NCI-H1105 (cell line): ENCODE measurements around the gene DNAJC18.
"Not testable (repeated sequence)": the region's sequence is repeated elsewhere in the genome, so short reads cannot be mapped to it uniquely, and the experiment has no call there.

ENCODE experiments used
- DNase-seq: peaks from one replicate; lab custom pipeline; 2025; lab: John Stamatoyannopoulos, UW

Gene DNAJC18

DNA sequence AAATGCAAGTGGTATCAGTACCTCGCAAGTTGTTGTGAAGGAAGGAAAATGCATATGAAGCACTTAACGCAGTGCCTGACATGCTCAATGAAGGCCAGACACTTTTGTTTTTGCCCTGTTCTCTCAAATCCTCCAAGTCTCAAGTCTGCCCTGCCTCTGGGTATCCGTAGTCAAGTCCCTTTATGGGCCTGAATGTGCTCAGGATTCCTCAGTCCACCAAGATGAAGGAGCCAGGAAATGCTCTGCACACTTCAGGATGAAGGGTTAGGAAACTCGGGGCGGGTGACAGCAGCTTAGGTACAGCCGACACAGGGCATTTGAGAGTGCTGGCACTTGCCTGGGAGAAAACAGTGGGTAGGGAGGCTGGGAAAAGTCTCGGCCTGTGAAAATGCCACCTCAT is 21.9 kb upstream of the DNAJC18 start:
- no peak for DNase-seq

DNA sequence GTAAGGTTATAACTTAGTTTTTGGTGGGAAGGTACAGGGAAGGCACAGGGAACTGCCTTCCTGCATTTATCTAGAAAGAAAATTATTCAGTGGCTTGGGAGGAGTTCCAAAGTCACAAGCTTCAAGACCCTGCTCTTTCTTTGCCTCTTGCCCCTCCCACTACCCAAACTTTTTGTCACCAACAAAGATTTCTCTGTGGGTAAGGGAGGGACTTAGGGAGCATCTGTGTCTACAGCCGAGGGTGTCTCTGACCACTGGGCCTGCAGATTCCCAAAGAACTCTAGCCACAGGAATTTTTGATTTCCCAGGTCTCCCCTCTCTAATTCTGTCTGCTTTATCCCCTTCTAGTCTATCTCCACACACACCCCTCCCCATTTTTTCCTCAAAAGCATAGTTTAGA is 21.1 kb upstream of the DNAJC18 start:
- DNase-seq = no peak

DNA sequence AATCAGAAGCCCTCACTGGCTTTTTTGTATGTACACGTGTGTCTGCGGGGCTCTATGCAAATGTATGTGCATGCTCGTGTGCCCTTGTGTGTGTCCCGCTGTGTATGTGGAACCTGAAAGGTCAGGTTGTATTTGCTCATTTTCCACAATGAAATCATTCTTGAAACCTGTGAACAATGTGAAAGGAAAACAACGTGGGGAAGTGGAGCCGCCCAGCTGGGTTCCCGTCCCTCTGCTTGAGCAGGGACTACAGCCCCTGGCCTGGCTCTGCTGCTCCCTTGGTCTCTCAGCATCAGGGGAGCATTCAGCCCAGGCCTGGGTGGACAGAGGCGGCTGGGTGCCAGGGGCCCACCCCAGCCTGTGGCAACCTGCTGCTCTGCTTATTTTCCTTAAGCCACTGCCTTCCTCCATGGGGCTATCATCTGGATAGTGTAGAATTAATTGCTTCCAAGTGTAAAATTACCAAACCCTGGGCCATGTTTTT is 20.2 kb upstream of the DNAJC18 start:
- no peak for DNase-seq

DNA sequence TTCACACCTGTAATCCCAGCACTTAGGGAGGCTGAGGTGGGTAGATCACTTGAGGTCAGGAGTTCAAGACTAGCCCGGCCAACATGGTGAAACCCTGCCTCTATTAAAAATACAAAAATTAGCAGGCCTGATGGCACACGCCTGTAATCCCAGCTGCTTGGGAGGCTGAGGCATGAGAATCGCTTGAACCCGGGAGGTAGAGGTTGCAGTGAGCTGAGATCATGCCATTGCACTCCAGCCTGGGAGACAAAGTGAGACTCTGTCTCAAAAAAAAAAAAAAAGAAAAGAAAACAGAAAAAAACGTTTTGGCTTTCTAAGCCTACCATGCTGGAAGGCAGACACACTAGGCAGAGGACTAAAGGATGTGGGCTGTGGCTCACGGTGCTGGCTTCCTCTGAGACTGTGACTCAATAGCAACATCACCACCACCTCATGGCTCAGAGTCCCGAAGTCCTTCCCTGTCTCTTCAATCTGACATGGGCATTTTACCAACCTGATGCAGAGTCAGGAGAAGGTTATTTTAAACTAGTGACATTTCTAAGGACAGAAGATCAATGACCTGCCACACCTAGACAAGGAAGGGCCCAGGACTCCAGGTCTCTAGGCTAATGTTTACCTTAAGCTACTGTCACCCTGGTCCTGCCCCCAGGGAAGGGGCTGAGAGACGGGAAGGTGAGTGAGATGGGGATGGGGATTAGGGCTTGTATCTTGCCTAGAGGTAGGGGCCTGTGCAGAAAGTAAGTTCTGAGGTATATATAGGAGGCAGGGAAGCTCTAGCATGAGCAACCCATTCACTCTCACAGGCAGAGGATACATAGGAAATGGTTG is 19.5 kb upstream of the DNAJC18 start:
- no peak for DNase-seq

DNA sequence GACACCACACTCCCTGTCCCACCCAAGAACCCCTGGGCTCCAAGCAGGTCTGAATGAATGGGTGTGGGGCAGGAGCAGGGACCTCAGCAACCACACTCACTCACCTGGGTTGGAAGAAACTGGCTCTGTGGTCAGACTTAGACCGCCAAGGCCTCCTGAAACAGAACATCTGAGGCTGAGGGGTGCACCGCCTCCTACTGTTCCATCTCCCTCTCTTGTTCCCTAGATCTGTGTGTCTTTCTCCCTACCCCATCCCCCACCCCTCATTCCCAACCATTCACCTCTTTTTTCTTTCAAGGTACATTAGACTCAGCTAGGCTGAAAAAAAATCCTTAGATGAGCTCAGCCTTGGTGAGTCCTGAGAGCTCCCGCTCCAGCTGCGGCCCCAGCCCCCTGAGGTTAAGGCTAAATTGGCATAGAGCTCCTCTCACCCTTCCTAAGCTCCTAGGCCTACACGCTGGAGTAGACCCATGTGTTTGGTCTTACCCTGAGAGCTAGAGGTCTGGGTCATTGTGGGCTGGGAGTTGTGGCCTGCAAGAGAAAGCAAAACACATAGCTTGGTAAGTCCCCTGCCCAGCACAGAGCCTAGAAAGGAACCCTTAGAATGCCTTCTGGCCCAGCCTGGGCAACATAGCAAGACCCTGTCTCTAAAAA is 18.5 kb upstream of the DNAJC18 start:
- no peak for DNase-seq

DNA sequence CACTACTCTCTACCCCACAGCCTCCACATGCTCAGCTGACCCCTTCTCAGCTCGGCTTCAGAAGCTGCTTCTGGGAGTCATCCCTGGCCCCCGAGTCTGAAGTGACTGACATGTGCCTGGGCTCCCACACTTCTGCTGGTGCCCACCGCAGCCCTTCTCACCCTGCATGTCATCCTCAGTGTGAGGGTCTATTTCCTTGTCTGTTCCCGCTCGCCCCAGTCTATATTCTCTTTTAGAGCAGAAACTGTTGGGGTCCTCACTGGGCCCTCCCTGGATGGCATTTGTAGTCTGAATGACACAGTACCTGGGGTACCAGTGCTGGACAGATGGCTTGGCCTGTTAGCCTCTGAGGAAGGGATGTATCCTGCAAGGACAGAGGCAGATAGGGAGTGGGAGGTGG is 17.9 kb upstream of the DNAJC18 start:
- no peak for DNase-seq

DNA sequence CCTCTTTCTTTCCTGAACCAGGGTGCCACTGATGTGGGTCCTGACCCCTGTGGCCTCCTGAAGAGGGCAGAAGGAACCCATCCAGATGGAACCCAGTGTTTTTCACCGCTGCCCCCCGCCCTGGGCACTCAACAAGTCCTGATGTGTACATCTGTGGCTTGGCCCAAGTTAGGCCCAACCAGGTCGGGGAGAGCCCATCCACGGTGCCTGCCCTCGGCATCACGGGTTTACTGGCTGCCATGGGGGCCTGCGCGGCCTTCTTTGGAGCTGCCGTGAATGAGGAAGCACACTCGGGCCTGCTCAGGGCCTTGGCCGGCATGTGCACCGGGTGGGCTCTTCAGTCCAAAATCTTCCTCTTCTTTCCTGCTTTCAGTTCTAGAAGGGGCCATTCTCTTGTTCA is 17.5 kb upstream of the DNAJC18 start:
- DNase-seq = no peak

DNA sequence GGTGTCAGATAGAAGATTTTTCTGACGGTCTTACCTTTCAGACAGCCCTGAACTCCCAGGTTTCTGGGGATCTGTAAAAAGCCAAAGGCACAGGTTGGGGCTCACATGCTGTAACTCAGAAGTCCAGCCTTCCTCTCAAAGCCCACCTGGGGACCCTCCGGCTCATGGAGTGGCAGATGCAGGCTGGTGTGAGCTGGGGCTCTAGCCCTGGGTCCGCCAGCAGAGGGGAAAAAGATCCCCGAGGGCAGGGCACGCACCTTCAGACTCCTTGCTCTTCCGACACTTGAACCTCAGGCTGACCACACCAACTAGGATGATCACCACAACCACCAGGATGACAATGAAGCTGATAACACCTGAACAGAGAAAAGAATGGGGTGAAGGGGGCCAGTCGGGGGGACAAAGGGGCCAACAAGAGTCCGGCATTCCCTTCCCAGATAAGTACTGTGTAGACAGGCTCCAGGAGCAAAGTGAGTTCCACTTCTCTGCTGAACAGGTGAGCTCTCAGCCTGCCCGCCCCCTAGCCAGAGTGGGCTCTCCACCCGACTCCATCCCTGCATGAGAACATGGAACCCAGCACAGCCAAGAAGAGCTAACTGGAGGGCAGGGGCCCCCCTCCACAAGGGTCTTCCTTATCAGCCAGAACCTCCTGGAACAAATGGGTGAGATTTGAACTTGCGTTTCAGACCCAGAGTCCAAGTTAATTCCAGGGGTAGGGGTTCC is 15.4 kb upstream of the DNAJC18 start:
- DNase-seq = no peak

DNA sequence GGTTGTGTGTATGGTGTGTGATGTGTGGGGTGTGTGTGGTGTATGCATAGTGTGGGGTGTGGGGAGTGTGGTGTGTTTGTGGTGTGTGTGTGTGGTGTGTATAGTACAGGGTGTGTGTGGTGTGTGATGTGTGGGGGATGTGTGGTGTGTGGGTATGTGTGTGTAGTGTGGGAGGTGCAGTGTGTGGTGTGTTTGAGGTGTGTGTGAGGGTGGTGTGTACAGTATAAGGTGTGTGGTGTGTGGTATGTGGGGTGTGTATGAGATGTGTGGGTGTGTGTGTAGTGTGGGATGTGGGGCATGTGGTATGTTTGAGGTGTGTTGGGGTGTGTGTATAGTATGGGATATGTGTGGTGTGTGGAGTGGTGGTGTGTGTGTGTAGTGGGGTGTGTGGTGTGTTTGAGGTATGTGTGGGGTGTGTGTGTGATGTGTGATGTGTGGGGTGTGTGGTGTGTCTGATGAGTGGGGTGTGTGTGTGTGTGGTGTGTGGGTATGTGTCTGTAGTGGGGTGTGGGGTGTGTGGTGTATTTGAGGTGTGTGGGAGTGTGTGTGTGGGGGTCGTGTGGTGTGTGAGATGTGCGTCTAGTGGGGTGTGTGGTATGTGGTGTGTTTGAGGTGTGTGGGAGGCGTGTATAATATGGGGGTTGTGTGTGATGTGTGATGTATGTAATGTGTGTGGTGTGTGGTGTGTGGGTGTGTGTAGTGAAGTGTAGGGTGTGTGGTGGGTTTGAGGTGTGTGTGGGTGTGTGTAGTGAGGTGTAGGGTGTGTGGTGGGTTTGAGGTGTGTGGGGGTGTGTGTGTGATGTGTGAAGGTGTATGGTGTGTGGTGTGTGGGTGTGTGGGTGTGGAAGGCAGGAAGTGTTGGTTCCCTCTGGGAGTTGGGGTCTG is 14.6 kb upstream of the DNAJC18 start:
- DNase-seq = no peak

DNA sequence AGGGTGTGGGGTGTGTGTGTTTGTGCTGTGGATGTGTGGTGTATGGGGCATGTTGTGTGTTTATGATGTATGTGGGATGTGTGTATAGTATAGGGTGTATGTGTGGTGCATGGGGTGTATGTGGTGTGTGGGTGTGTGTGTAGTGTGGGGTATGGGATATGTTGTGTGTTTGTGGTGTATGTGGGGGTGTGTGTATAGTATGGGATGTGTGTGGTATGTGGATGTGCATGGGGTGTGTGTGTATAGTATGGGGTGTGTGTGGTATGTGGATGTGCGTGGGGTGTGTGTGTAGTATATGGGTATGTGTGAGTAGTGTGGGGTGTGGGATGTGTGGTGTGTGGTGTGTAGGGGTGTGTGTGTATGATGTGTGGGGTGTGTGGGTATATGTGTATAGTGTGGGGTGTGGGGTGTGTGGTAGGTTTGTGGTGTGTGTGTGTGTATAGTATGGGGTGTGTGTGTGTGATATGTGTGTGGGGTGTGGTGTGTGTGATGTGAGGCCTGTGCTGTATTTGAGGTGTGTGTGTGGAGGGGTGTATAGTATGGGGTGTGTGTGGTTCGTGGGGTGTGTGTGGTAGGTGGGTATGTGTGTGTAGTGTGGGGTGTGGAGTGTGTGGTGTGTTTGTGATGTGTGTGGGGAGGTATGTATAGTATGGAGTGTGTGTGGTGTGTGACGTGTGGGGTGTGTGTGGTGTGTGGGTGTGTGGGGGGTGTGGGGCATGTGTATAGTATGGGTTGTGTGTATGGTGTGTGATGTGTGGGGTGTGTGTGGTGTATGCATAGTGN is 12.7 kb upstream of the DNAJC18 start:
- DNase-seq = no peak

DNA sequence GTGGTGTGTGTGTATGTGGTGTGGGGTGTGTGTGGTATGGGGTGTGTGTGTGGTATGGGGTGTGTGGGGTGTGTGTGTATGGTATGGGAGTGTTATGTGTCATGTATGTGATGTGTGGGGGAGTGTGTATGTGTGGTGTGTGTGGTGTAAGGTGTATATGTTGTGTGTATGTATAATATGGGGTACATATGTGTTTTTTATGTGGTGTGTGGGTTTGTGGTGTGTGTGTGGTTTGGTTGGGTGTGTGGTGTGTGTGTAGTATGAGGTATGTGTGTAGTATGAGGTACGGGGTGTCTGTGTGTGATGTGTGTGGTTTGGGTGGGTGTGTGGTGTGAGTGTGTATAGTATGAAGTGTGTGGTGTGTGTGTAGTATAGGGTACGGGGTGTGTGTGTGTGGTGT is 11.9 kb upstream of the DNAJC18 start:
- DNase-seq = no peak

DNA sequence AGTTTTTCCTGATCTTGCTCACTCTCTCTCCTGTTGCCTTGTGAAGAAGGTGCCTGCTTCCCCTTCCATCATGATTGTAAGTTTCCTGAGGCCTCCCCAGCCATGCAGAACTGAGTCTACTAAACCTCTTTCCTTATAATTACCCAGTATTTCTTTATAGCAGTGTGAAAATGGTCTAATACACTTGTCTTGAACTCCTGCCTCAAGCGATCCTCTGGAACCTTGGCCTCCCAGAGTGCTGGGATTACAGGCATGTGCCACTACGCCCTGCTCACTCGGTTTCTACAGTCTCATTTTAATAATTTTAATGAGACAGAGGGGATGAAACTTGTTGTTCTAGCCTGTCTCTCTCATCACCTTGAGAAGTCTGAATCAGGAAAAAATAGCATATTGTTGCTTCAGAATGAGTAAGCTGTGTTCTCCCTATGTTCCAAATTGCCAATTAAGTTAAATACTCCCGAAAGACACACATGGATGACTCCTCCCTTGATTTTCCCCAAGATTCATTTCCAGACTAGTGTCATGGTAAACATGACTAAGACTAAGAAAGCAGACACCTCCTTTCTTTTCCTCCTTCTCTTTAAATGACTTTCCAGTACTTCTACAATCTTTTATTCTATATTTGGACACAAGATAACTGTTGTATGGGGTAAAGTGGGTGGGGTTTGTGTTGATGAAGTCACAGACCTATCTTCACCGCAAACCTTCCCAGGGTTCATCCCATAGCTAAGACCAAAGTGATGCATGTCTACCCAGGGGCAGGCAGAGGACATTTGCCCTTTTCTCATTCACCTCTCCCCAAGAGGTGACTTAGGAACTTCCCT is 7.8 kb upstream of the DNAJC18 start:
- DNase-seq = no peak

DNA sequence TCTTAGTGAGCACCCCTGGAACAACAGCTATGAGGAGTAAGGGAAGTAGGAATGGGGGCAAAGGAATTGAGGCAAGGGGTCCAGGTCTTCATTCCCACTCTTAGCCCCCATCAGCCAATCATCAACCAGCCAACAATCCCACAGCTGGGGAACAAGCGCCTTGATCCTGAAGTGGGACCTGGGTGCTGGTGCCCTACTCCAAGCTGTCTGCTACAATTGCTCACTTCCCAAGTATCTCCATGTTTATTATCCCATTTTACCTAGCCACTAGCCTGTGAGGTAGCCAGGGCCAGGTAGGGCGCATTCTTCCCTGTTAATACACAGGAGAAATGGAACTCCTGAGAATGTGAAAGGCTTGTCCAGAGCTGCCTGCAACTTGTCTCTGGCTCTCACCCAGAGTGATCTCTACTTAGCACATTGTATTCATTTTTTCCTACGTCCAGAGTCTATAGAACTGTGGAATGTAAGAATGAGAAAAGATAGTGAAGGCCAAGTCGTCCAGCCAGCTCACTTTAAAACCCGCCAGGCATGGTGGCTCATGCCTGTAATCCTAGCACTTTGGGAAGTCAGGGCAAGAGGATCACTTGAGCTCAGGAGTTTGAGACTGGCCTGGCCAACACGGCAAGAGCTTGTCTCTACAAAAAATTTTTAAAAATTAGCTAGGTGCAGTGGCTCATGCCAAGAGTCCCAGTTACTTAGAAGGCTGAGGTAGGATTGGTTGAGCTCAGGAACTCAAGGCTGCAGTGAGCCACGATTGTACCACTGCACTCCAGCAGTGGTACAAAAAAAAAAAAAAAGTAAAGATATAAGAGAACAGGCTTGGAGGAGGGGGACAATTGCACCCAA is 6.2 kb upstream of the DNAJC18 start:
- DNase-seq = no peak

DNA sequence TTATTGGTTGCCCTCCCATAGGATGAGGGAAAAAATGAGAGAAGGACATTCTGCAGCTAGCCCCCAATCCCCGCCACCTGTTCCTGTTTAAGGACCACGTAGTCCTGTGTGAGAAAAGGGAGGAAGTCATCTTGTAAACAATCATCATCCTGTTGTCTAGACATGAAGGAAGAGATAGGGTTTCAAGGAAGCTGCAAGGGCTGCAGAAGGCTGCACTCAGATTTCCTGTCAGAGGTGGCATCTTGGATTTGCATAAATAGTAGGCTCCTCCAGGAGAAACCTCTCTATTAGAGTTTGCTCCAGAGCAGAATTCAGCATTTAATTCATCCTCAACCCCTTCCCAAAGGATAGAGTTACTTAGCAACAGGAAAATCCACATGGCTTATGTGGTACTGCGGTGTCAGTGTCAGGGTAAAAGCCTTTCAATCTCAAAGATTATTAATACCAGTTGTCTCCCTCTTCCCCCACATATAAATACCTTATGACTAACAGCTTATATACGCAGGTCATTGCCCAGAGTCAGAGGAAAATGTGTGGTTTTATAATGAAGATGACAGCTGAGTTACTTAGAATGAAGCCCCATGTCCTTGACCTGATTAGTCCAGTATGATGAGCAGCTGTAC is 4.6 kb upstream of the DNAJC18 start:
- no peak for DNase-seq

DNA sequence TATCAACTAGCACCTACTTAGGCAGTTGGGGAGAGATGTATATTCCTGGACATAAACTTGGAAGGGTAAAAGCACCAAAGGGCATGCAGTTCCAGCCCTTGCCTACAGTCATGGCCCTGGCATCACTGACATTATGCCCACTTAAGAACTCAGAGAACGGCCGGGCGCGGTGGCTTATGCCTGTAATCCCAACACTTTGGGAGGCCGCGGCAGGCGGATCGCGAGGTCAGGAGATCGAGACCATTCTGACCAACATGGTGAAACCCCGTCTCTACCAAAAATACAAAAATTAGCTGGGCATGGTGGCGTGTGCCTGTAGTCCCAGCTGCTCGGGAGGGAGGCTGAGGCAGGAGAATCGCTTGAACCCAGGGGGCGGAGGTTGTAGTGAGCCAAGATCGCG is 1.1 kb upstream of the DNAJC18 start:
- not testable (repeated sequence) for DNase-seq

DNA sequence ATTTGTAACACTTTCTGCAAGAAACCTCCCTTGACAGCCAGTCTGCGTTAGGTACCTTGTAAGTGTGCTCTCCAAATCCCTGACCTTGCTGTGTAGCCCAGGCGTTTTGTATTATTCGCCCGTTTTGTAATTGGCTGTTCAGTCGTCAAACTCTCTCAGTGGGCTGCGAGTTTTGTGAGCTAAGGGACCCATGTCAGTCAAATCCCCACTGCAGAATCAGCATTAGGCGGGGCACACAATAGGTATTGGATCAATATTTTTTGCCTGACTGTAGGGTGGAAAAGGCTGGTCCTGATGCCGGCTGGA is 665 bp downstream of the DNAJC18 start:
- no peak for DNase-seq

DNA sequence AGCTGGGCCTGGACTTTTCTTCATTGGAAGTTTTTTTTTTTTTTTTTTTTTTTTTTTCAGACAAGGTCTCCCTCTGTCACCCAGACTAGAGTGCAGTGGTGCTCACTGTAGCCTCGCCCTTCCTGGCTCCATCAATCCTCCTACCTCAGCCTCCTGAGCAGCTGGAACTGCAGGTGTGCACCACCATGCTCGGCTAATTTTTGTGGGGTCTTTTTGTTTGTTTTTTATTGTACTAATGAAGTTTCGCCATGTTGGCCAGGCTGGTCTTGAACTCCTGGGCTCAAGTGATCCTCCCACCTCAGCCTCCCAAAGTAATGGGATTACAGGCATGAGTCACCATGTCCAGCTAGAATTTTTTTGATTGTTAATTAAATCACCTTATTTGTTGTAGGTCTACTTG is 3.6 kb downstream of the DNAJC18 start:
- DNase-seq = no peak

DNA sequence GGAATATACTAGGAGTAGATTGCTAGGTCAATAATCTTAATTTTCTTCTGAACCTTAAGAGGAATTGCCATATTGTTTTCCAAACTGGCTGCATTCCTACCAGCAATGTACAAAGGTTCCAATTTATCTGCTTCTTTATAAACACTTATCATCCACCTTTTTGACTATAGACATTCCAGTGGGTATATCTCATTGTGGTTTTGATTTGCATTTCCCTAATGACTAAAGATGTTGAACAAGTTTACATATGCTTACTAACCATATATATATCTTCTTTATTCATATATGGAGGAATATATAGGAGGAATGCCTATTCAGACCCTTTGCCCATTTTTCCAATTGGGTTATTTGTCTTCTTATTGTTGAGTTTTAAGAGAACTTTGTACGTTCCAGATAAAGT is 7.6 kb downstream of the DNAJC18 start:
- no peak for DNase-seq

DNA sequence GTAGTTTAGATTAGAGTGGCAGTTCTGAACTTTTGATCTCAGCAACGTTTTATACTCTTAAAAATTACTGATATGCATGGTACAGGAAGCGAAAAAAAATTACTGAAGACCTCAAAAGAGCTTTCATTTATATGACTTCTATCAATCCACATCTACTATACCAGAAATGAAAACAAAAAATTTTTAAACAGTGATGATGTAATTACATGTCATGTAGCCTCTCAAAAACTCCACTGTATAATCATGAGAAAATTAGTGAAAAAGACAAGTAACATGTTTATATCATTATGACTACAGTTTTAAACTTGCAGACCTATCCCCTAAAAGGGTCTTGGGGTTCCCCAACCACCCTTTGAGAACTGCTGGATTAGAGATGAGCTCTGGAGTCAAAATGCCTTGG is 9.3 kb downstream of the DNAJC18 start:
- DNase-seq = no peak
